Measurements from ENCODE around the gene GRK5. TPM values are rescaled to one million over a fixed set of nuclear protein-coding genes. Genes with fewer than 3 reads are reported as not detected.

GRK5 gene
- total RNA-seq, 6 experiments from 2014 or later: 9.7 to 16.8 (median 15.9) TPM

DNA sequence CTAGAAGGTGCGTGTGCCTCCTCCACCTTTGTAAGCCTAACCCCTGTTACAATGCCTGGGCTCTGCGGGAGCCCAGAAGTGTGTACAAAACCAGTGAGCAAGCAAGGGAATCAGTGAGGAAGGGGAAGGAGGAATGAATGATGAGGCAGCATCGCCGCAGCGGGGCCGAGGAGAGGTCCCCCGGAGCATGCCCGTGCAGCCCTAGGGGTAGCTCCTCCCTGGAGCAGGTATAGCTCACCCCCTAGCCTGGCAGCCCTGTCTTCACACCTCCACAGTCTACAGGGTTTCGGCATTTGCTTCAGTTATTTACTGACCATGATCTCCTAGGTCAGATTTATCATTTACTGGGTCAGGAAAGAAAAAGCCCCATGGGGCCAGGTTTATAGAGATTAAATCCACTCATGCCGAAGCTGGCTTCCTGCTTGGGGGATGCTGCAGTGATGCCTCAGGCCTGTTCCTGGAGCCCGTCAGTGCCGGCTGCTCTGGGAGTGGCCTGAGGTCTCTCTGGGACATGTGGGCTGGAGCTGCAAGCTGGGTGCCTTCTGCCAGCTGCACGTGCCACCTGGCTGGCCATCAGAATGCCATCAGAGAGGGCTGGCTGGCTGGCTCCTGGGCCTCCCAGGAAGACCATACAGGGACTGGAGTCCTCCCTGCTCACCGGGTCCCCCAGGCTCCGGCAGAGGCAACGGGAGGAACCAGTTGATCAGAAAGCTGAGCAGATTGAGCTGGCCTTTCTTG lies 138.9 kb downstream of the GRK5 start:
- no peak overlapping the region for H3K27ac Mint-ChIP-seq
- peaks cover 12% of the 10 kb centered on the region for H3K4me1 Mint-ChIP-seq (ENCODE audit: low read depth)
- TF ChIP-seq, protein P1, sequence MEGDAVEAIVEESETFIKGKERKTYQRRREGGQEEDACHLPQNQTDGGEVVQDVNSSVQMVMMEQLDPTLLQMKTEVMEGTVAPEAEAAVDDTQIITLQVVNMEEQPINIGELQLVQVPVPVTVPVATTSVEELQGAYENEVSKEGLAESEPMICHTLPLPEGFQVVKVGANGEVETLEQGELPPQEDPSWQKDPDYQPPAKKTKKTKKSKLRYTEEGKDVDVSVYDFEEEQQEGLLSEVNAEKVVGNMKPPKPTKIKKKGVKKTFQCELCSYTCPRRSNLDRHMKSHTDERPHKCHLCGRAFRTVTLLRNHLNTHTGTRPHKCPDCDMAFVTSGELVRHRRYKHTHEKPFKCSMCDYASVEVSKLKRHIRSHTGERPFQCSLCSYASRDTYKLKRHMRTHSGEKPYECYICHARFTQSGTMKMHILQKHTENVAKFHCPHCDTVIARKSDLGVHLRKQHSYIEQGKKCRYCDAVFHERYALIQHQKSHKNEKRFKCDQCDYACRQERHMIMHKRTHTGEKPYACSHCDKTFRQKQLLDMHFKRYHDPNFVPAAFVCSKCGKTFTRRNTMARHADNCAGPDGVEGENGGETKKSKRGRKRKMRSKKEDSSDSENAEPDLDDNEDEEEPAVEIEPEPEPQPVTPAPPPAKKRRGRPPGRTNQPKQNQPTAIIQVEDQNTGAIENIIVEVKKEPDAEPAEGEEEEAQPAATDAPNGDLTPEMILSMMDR (IDR thresholded peaks at IDR 0.05): no peak
- peaks cover 16% of the 10 kb centered on the region for H3K36me3 Mint-ChIP-seq (ENCODE audit: low read depth)
- H3K4me3 Mint-ChIP-seq: no peak overlapping the region
- peaks cover 5% of the 10 kb centered on the region; the same call in 1 of the 2 replicates for H3K9me3 Mint-ChIP-seq
- H3K27me3 Mint-ChIP-seq (ENCODE audit: insufficient read depth): peaks cover 14% of the 10 kb centered on the region
- DNase-seq: no peak

DNA sequence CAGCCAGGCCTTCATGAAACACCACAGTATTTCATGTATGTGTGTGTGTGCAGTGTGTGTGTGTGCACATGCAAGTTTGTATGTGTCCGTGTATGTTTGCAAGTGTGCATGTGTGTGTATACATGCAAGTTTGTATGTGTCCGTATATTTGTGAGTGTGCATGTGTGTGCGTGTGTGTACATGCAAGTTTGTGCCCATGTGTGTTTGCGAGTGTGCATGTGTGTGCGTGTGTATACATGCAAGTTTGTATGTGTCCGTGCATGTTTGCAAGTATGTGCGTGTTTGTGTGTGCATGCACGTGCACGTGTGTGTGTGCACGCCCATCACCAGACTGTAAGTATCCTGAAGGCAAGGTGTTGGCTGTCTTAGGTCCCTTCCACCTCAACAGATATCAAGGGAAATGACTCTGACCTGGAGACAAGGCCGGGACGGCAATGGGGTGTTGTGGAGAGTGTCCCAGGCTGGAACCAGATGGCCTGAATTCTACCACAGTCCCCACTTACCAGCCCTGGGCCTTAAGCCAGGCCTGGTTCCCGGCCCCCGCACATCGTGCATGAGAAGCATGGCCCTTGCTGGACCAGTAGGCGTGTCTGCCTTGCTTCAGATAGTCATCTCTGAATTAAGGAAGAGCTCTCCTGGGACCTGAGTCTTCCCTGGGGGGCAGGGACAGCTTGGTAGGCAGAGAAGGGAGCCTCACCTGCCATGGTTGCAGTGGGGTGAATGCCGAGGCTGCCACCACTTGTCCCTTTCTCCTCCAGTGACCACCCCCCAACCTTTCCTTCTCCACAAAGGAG lies 140.0 kb downstream of the GRK5 start:
- H3K9me3 Mint-ChIP-seq: peaks cover 5% of the 10 kb centered on the region
- no peak overlapping the region for H3K27ac Mint-ChIP-seq
- no peak overlapping the region for H3K4me3 Mint-ChIP-seq
- no peak for DNase-seq
- H3K4me1 Mint-ChIP-seq (ENCODE audit: low read depth): peaks cover 5% of the 10 kb centered on the region; the same call in 1 of the 2 replicates
- H3K27me3 Mint-ChIP-seq (ENCODE audit: insufficient read depth): peaks cover 12% of the 10 kb centered on the region
- peaks cover 24% of the 10 kb centered on the region for H3K36me3 Mint-ChIP-seq (ENCODE audit: low read depth)
- TF ChIP-seq, protein P1 (IDR thresholded peaks at IDR 0.05): no peak

DNA sequence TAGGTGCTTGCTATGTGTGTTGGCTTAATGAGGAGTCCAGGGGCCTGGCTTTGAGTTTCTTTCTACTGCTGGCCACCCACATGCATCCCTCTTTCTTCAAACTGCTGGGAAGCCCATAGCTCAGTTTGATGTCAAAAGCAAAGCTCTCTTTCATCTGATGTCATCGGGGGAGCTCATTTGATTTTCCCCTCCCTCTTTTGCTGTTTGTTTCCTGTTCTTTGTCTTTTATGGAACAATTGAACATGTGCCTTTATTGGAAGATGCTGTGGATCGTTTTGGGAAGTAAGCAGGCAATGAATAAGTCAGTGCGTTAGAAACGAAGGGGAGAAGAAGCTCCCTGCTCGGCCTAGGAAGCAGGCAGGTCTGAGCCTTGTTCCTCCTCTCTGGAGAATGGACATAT lies 140.7 kb downstream of the GRK5 start:
- H3K36me3 Mint-ChIP-seq (ENCODE audit: low read depth): peaks cover 29% of the 10 kb centered on the region
- H3K27ac Mint-ChIP-seq: no peak overlapping the region
- H3K27me3 Mint-ChIP-seq (ENCODE audit: insufficient read depth): peaks cover 8% of the 10 kb centered on the region
- DNase-seq: no peak
- H3K4me3 Mint-ChIP-seq: no peak overlapping the region
- H3K9me3 Mint-ChIP-seq: peaks cover 10% of the 10 kb centered on the region
- TF ChIP-seq, protein P1 (IDR thresholded peaks at IDR 0.05): no peak
- H3K4me1 Mint-ChIP-seq (ENCODE audit: low read depth): peaks cover 5% of the 10 kb centered on the region; the same call in 1 of the 2 replicates

DNA sequence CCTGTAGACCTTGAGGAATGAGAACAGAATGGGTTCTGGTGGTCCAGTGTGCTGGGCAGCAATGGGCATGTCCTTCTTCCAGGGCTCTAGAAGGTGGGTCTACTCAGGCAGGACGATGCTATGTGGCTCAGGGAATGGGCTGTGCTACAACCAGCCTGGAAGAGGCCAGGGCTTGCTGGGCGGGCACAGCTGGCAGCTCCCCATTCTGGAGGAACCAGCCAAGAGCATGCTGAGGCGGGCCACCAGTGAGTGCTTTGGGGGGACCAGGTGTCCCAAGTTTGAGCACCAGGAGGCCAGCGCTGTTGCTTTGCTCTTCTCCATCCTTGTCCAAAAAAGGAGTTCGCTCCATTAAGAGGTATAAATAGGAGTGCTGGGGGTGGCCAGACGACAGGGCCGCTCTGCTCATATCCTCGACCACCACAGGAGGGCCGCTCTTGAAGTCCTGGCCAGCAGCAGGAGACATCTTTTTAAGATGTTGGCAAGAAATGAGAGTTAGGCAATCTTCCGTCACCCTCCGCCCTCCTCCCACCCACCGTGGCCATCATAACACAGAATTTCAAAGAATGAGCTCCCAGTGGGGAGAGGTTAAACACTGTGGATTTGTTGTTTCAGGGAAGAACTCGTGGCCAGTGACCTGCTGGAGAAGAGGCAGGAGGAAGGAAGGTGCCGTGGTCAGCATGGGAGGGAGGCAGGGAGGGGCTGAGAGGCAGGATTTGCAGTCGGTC lies 141.3 kb downstream of the GRK5 start:
- Mint-ChIP-seq H3K27me3 (ENCODE audit: insufficient read depth) (peaks cover 5% of the 10 kb centered on the region; the same call in 1 of the 2 replicates), H3K4me3 (no peak overlapping the region), H3K9me3 (peaks cover 10% of the 10 kb centered on the region), H3K27ac (no peak overlapping the region), H3K36me3 (ENCODE audit: low read depth) (peaks cover 29% of the 10 kb centered on the region), H3K4me1 (ENCODE audit: low read depth) (peaks cover 5% of the 10 kb centered on the region; the same call in 1 of the 2 replicates)
- no peak for DNase-seq
- TF ChIP-seq, protein P1 (IDR thresholded peaks at IDR 0.05): no peak

DNA sequence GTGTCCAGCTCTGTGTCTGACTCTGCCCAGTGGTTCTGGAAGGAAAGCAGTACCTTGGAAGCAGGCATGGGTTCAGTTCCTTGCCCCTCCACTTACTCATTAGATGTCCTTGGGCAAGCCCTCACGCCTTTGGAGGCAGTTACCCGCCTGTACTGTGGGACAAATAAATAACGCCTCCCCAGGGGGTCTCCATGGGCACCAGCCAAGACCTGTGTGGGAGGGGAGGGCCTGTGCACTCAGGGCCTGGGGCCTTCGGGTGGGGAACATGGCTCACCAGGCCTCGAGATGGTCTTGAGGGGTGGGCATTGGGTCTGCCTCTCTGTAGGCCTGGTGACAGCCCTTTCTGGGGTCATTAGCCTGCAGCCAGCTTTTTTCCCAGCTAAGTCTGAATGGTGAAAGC lies 142.0 kb downstream of the GRK5 start:
- TF ChIP-seq, protein P1 (IDR thresholded peaks at IDR 0.05): no peak
- Mint-ChIP-seq H3K27me3 (ENCODE audit: insufficient read depth) (peaks cover 5% of the 10 kb centered on the region; the same call in 1 of the 2 replicates), H3K27ac (no peak overlapping the region), H3K4me1 (ENCODE audit: low read depth) (peaks cover 5% of the 10 kb centered on the region; the same call in 1 of the 2 replicates), H3K9me3 (peaks cover 10% of the 10 kb centered on the region), H3K4me3 (no peak overlapping the region), H3K36me3 (ENCODE audit: low read depth) (peaks cover 29% of the 10 kb centered on the region)
- DNase-seq: no peak
